OCI-LY1 (cell line): ENCODE results near the gene FLII.

Experiments used
- CTCF ChIP-seq: fragments of 200-600 bp; sonication (generic), shearing (Covaris generic); IDR thresholded peaks from 2 replicates; pipeline ENCODE4 v1.5.1; 2017; ENCODE audit warnings: mild to moderate bottlenecking, antibody characterized with exemption, low read length, moderate library complexity, mixed read lengths
- EZH2 ChIP-seq: fragments of 200-600 bp; sonication (generic), shearing (Covaris generic); IDR thresholded peaks from 2 replicates; pipeline ENCODE4 v1.8.0; 2017; ENCODE audit warnings: borderline replicate concordance, mixed run types, mild to moderate bottlenecking, antibody characterized with exemption, low read length, moderate library complexity, mixed read lengths

DNA sequence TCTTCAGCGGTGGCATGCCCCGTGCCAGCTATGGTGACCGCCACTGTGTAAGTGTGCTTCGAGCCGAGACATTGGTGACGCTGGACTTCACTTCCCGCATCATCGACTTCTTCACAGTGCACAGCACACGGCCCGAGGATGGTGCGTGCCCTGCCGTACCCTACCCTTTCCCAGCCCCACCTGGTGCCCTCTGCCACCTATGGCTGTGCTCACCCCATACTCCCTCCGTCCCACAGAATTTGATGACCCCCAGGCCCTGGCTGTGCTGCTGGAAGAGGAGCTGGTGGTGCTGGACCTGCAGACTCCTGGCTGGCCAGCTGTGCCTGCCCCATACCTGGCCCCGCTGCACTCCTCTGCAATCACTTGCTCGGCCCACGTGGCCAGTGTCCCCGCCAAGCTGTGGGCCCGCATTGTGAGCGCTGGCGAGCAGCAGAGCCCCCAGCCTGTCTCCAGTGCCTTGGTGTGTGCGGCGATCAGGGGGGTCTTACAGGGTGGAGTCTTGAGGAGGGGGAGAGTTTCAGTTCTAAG is 23.6 kb downstream of the FLII start:
- TF ChIP-seq EZH2 (no peak), CTCF (no peak)
